DMS153 treated with DMSO at 0.1 percent for 48 hours (cell line): ENCODE measurements around the gene HOXB4.

ENCODE experiments used
- DNase-seq: peaks from one replicate; lab custom pipeline; 2025; ENCODE audit not compliant: unreplicated experiment; lab: John Stamatoyannopoulos, UW

HOXB4 gene

GRCh38 chr17:48577946-48578615 lies at the start of gene HOXB4:
Gene HOXB4 (minus strand): TSS chr17:48578350. CDS start chr17:48578319, 31 bp downstream.
- DNase-seq, result peak; percentile 72

- no peak for DNase-seq
Measured at GRCh38 chr17:48627118-48627597, 49.0 kb upstream of the HOXB4 start.

GRCh38 chr17:48626245-48627117 lies 48.3 kb upstream of the HOXB4 start, which contains the start of gene HOXB9:
Gene HOXB9 (minus strand): TSS chr17:48626358. CDS start chr17:48626269, 89 bp downstream.
- DNase-seq, result no peak

GRCh38 chr17:48625495-48626244 lies 47.5 kb upstream of the HOXB4 start:
- no peak for DNase-seq

GRCh38 chr17:48624544-48625494 lies 46.7 kb upstream of the HOXB4 start:
- no peak for DNase-seq

DNA sequence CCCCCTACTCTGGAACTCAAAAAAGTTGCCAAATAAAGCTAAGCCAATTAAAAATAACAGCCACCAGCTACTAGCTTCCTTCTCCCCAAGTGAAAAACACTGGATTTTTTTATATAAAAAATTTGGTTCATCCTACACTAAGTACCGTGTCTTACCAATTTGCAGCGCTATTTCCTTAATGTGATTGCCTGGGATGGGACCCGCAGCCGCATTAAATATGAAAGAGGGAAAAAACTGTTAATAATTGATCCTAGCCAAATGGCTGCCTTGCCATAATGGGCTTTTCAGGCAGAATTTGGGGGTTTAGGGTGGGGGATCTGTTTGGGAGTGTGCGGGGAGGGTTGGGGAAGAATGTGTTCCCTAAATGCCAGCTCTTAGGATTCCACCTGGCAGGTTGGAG lies 46.0 kb upstream of the HOXB4 start:
- DNase-seq, result no peak

DNA sequence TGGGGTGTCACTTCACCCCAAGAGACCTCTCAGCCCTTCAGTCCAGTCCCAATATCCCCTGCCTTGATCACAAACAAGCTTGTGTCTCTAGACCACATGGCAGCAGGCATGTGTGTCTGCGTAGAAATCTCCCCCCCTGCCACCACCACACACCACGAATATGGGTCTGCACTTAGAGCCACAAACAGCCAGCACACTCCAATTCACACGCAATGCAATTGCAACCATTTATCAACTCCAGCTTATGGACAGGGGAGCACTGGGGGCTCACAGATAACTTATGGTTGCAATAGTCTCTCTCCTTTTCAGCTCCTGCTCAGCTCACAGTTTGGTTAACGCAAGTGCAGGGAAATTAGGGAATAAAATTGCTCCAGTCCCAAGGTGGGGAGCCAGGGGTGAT lies 45.4 kb upstream of the HOXB4 start:
- DNase-seq, result no peak

GRCh38 chr17:48622857-48623256 lies 44.7 kb upstream of the HOXB4 start:
- DNase-seq, result no peak

GRCh38 chr17:48621410-48622392 lies 43.6 kb upstream of the HOXB4 start:
- DNase-seq, result no peak

- no peak for DNase-seq
Measured at GRCh38 chr17:48620461-48621139, 42.5 kb upstream of the HOXB4 start.

DNA sequence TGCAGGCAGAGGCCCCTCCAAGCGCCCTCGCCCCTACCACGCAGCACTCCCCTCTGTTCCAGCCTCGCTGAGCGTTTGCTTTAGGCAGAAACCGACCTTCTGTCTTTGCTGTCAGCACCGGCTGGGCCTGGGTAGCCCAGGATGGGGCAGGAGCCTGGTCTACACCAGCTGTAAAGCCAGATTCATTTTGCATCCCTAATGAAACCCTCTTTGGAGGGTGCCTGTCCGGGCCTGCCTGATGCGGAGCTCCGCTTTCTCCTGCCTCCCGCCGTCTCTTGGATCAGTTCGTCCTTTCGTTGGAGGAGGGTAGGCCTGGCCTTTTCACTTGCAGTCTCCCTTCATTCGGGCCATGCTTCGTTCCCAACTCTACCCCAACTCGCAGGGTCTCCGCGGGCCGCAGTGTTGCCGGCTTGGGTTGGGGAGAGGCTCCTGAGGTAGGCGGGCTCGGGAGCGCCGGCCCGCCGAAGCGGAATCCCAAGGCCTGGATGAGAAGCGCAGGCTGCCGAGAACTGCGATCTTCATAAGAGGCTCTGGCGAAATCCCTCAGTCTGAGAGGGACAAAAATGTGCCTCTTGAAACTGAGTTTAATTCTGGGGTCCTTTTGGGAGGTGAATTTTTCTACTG lies 41.8 kb upstream of the HOXB4 start:
- no peak for DNase-seq

DNA sequence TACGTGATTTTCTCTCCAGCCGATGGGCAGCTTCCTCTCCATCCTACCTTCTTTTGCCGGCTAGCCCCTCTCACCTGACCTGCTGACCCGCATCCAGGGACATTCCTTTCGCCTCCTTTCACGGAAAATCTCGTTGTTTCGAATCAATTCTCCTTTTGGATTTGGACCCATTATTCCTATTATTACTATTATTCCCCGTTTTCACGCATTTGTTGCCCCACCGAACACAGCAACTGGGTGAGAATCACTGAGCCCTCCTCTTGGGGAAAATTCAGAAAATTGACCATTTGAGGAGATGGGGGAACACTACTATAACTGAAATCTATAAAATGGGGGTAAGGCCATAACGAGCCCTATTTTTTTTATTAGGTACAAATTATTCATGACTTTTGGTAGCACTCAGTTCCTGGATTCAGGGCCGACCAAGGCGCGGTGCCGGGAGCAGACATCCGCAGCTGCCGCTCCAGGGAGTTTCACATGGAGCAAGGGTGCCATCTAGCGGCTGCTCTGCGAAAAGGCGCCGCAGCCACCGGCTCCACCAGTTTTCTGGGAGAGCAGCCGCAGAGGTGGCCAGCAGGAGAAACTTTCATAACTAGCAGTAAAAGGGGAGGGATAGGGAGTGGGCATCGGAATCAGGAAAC lies 40.2 kb upstream of the HOXB4 start:
- DNase-seq, result peak; percentile 88

- DNase-seq, result no peak
Measured at GRCh38 chr17:48617471-48618255, 39.5 kb upstream of the HOXB4 start.

GRCh38 chr17:48616717-48617470 lies 38.7 kb upstream of the HOXB4 start:
- no peak for DNase-seq

DNA sequence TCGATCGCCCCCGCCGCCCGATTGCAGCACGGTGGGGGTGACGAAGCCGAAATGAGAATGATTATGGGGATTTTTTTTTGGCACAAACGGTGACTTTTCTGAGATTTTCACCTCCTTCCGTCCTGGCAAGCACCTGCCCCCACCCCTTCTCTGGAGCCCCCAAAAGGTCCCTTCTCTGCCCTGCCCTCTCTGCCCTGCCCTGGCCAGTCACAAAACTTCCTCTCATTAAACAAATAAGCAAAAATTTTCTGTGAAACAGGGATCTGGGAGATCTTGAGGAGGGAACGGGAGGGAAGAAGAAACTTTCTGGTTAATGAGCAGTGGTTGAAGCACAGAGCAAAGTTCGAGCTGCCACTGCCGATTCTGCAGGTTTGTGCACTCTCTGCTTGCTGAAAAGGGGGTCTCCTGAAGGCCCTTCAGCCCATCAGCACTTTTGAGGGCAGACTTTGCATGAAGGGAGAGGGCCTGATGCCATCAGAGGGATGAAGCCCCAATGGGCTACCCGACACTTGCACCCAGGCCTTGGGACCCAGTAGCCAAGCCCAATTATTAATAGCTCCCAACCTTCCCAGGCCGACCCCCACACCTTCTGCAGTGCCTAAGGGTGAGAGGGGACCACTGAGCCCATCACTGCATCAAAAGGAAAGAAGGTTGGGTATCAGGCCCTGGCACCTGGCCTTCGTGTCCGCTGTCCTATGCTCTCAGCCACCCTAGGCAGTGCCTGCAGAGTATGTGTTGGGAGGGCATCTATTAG lies 38.0 kb upstream of the HOXB4 start:
- no peak for DNase-seq
